Lung (tissue), 12 donors: ENCODE data around the gene MFSD2A. TPM values are rescaled to one million over a fixed set of nuclear protein-coding genes. Genes with fewer than 3 reads are reported as not detected.

Source experiments
- ATAC-seq: fragments of 200-7000 bp; cut with Tn5 transposase; one replicate; pipeline ENCODE4 v1.9.1; 2020; ENCODE audit warnings: moderate number of reproducible peaks; ENCODE audit not compliant: insufficient read depth, low FRiP score
- DNase-seq, 3 donors: peaks; one replicate each; pipeline ENCODE4 v3.0.0-alpha.2; 2013 to 2017
- H3K27ac ChIP-seq, 2 donors: one replicate each; pipeline ENCODE4 v1.5.1; 2013; ENCODE audit warnings: mild to moderate bottlenecking in 2 of 2, moderate library complexity in 2 of 2, control low read depth in 1 of 2, inconsistent platforms in 1 of 2, low read depth in 1 of 2, low read length in 1 of 2
- H3K27me3 ChIP-seq, 3 donors: one replicate each; pipeline ENCODE4 v1.5.1; 2013; ENCODE audit warnings: low read length in 2 of 3; ENCODE audit not compliant: control insufficient read depth in 3 of 3, insufficient read depth in 3 of 3
- H3K36me3 ChIP-seq, 4 donors: one replicate each; pipeline ENCODE4 v1.5.1; 2013; ENCODE audit warnings: low read length in 4 of 4, mild to moderate bottlenecking in 1 of 4, moderate library complexity in 1 of 4; ENCODE audit not compliant: control insufficient read depth in 4 of 4, insufficient read depth in 4 of 4
- H3K4me1 ChIP-seq, 5 donors: one replicate each; pipeline ENCODE4 v1.5.1; 2013; ENCODE audit warnings: low read length in 5 of 5, mild to moderate bottlenecking in 2 of 5, moderate library complexity in 1 of 5; ENCODE audit not compliant: control insufficient read depth in 5 of 5, insufficient read depth in 5 of 5
- H3K4me3 ChIP-seq: one replicate; pipeline ENCODE4 v1.5.1; 2013; ENCODE audit warnings: mild to moderate bottlenecking, control low read depth, moderate library complexity
- H3K9ac ChIP-seq, 2 donors: one replicate each; pipeline ENCODE4 v1.5.1; 2013; ENCODE audit warnings: low read length in 2 of 2, control low read depth in 1 of 2; ENCODE audit not compliant: insufficient read depth in 1 of 2
- H3K9me3 ChIP-seq, 4 donors: one replicate each; pipeline ENCODE4 v1.5.1; 2013; ENCODE audit warnings: low read length in 3 of 4, mild to moderate bottlenecking in 1 of 4, moderate library complexity in 1 of 4; ENCODE audit not compliant: control insufficient read depth in 4 of 4, insufficient read depth in 3 of 4
- WGBS, 2 donors: extraction: QIAGEN DNeasy Blood & Tissue Kit; methylation state at CpG; one replicate each; pipeline ENCODE4 v1.1.7; 2013; 5-methylcytosine and 5-hydroxymethylcytosine counted together
- polyA plus RNA-seq, 2 donors: library from polyadenylated mRNA; stranded (reverse); fragments of 200-250 nt; gene quantifications; one replicate each; pipeline ENCODE4 v1.2.1, GENCODE V29; 2013
- total RNA-seq, 2 donors: library from RNA; depleted of rRNA in 1 of 2; stranded (reverse); fragments of >200 nt in 1 of 2; gene quantifications; one replicate each; pipeline ENCODE4 v1.2.1, GENCODE V29; 2014 to 2021
- TF ChIP-seq, protein P1 (sequence below): IDR thresholded peaks from 2 replicates; pipeline ENCODE4 v1.5.1; 2012; ENCODE audit warnings: mild to moderate bottlenecking; ENCODE audit errors: control extremely low read depth, extremely low read depth
- donor health status: control.
- donor health status: control.
- donor health status: Bipolar disorder and iron deficiency.
- donor health status: healthy.
- donor health status: DM: yes; HTN: yes; CAD: no.

Gene MFSD2A
- total and polyA plus RNA-seq, 4 donors: 57.2 to 149 (median 121) TPM

DNA sequence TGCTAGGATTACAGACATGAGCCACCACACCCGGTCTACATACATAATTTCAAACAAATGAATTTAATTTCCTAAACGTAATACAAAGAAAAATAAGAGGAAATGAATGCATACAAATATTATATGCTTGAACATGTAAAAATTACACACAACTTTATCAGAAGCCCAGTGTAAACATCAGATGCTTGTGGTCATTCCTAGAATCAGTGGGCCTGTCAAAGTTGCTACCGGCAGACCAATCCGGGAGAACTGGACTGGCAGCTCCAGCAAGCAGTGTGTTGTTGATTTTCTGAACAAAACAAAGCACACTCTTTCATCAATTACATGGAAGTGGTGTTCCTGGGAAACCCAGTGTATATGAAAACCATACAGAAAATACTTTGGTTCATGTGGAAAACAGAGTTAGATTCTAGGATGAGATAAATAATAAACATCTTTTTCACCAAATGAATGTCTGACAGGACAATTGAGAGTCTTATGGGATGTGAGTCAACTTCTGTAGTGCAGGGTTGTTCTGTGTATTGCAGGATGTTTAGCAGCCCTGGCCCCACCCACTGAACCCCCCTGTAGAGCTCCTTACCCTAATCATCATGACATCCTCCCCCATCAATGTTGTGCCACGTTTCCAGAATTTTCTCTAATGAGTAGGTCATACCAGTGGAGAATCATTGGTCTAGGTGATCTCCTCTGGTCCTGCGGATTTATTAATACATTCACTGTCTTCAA, 33.8 kb downstream of the MFSD2A start:
- Histone ChIP-seq H3K9ac (no peak overlapping the region), H3K4me3 (no peak overlapping the region), H3K27me3 (no peaks in the 10 kb centered on the region), H3K36me3 (no peaks in the 10 kb centered on the region), H3K27ac (no peak overlapping the region), H3K4me1 (no peaks in the 10 kb centered on the region), H3K9me3 (no peaks in the 10 kb centered on the region)
- TF ChIP-seq, protein P1, sequence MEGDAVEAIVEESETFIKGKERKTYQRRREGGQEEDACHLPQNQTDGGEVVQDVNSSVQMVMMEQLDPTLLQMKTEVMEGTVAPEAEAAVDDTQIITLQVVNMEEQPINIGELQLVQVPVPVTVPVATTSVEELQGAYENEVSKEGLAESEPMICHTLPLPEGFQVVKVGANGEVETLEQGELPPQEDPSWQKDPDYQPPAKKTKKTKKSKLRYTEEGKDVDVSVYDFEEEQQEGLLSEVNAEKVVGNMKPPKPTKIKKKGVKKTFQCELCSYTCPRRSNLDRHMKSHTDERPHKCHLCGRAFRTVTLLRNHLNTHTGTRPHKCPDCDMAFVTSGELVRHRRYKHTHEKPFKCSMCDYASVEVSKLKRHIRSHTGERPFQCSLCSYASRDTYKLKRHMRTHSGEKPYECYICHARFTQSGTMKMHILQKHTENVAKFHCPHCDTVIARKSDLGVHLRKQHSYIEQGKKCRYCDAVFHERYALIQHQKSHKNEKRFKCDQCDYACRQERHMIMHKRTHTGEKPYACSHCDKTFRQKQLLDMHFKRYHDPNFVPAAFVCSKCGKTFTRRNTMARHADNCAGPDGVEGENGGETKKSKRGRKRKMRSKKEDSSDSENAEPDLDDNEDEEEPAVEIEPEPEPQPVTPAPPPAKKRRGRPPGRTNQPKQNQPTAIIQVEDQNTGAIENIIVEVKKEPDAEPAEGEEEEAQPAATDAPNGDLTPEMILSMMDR: no peak
- ATAC-seq (no peak), DNase-seq (peak; percentile 48 to 70 (median 51))
- WGBS, 2 donors: 65 to 81% methylated on average over 6 of the region's 6 CpGs

DNA sequence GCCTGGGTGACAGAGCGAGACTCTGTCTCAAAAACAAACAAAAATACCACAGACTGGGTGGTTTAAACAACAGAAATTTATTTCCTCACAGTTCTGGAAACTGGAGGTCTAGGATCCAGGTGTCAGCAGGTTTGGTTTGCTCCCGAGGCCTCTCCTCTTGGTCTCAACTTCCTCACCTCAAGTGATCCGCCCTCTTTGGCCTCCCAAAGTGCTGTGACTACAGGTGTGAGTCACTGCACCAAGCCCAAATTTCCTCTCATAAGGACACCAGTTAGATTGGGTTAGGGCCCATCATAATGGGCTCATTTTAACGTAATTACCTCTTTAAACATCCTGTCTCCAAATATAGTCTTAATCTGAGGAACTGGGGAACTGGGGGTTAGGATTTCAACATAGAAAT, 35.5 kb downstream of the MFSD2A start:
- Histone ChIP-seq H3K9ac (no peak overlapping the region), H3K27ac (no peak overlapping the region), H3K4me1 (no peaks in the 10 kb centered on the region), H3K4me3 (no peak overlapping the region), H3K27me3 (no peaks in the 10 kb centered on the region), H3K36me3 (no peaks in the 10 kb centered on the region), H3K9me3 (no peaks in the 10 kb centered on the region)
- 80 to 81% methylated on average over 4 of the region's 4 CpGs for WGBS, 2 donors
- no peak for DNase-seq
- no peak for ATAC-seq
- TF ChIP-seq, protein P1: no peak

DNA sequence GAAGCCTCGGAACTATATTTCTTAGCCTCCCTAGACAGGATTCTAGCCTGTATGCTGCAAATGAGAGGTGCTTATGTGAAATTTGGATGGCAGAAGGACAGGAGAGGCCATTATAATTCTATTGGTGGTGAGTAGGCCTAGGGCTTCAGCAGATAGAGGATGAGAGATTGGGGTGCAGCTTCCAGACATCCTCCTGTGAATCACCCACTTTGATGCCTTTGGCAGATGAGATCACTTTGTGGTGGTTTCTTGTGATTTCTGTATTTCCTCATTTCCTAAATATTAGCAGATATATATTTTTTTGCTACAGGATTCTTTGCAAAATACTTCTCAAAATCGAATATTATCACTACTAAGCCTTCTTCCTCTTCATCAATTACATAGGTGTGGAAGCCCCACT, 37.3 kb downstream of the MFSD2A start:
- DNase-seq (no peak), ATAC-seq (no peak)
- TF ChIP-seq, protein P1: no peak
- H3K27me3 ChIP-seq: no peaks in the 10 kb centered on the region
- 57 to 67% methylated on average over 2 of the region's 2 CpGs for WGBS, 2 donors
- no peak overlapping the region for H3K27ac ChIP-seq
- no peaks in the 10 kb centered on the region for H3K9me3 ChIP-seq
- no peaks in the 10 kb centered on the region for H3K36me3 ChIP-seq
- no peaks in the 10 kb centered on the region for H3K4me1 ChIP-seq
- H3K4me3 ChIP-seq: no peak overlapping the region
- H3K9ac ChIP-seq: no peak overlapping the region

DNA sequence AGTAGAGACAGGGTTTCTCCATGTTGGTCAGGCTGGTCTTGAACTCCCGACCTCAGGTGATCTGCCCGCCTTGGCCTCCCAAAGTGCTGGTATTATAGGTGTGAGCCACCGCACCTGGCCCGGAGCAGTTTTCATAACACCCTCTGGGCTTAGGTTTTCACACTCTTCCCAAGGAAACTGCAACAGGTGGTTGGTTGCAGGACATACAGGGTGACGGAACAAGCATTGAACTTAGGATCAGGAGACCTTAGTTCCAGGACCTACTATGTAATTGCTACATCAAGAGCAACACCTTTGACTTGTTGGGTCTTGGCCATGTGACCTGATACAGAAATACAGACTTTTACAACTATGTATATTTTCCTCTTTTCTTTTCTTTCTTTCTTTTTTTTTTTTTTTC, 37.9 kb downstream of the MFSD2A start:
- Histone ChIP-seq H3K4me1 (no peaks in the 10 kb centered on the region), H3K27ac (no peak overlapping the region), H3K4me3 (no peak overlapping the region), H3K9ac (no peak overlapping the region), H3K36me3 (no peaks in the 10 kb centered on the region), H3K27me3 (no peaks in the 10 kb centered on the region), H3K9me3 (no peaks in the 10 kb centered on the region)
- ATAC-seq: no peak
- TF ChIP-seq, protein P1: no peak
- DNase-seq: no peak
- 92 to 96% methylated on average over 5 of the region's 5 CpGs for WGBS, 2 donors
